ENCODE results near the gene FMN2. TPM values are rescaled to one million over a fixed set of nuclear protein-coding genes. Genes with fewer than 3 reads are reported as not detected.

Gene FMN2
- total RNA-seq, 3 donors from 2014 or later (not counting 1 experiment from before 2014, with no cell fraction given), result not detected

- DNase-seq (no peak), ATAC-seq (no peak)
- no peak overlapping the region for H3K4me3 ChIP-seq (ENCODE audit: low read length)
- no peak overlapping the region for H3K27ac Mint-ChIP-seq
- WGBS (ENCODE audit: insufficient coverage), result 73% methylated on average over 6 of the region's 7 CpGs
- no peaks in the 10 kb centered on the region for H3K36me3 ChIP-seq (ENCODE audit: control insufficient read depth, insufficient read depth, low read length)
- peaks cover 5% of the 10 kb centered on the region in 2 donors for H3K9me3 Mint-ChIP-seq
- no peaks in the 10 kb centered on the region for H3K27me3 Mint-ChIP-seq (ENCODE audit: low read depth in 2 of 2)
- no peaks in the 10 kb centered on the region for H3K27me3 ChIP-seq (ENCODE audit: control insufficient read depth, insufficient read depth, low read length)
- TF ChIP-seq CTCF (IDR thresholded peaks at IDR 0.05), result no peak
- no peaks in the 10 kb centered on the region for H3K9me3 ChIP-seq (ENCODE audit: control insufficient read depth, insufficient read depth, low read length)
- H3K36me3 Mint-ChIP-seq, result no peaks in the 10 kb centered on the region
- no peak overlapping the region for H3K27ac ChIP-seq (ENCODE audit: low read length)
- no peaks in the 10 kb centered on the region for H3K4me1 ChIP-seq (ENCODE audit: control insufficient read depth, insufficient read depth, low read length)
- H3K4me1 Mint-ChIP-seq, result no peaks in the 10 kb centered on the region
- H3K4me3 Mint-ChIP-seq, result no peak overlapping the region
- intact Hi-C loops (cut with micrococcal nuclease), result no loop called here
These were observed 193.2 kb downstream of the FMN2 start for GRCh38 chr1:240284656-240285414.

- Histone ChIP-seq H3K27ac (ENCODE audit: low read length) (no peak overlapping the region), H3K4me3 (ENCODE audit: low read length) (no peak overlapping the region), H3K36me3 (ENCODE audit: control insufficient read depth, insufficient read depth, low read length) (no peaks in the 10 kb centered on the region), H3K27me3 (ENCODE audit: control insufficient read depth, insufficient read depth, low read length) (no peaks in the 10 kb centered on the region), H3K9me3 (ENCODE audit: control insufficient read depth, insufficient read depth, low read length) (no peaks in the 10 kb centered on the region), H3K4me1 (ENCODE audit: control insufficient read depth, insufficient read depth, low read length) (no peaks in the 10 kb centered on the region)
- ATAC-seq (no peak), DNase-seq (no peak)
- Mint-ChIP-seq H3K27me3 (ENCODE audit: low read depth in 2 of 2) (no peaks in the 10 kb centered on the region), H3K4me3 (no peak overlapping the region), H3K27ac (no peak overlapping the region), H3K36me3 (no peaks in the 10 kb centered on the region), H3K9me3 (peaks cover 5% of the 10 kb centered on the region in 2 donors), H3K4me1 (no peaks in the 10 kb centered on the region)
- 95% methylated on average over 3 of the region's 4 CpGs for WGBS (ENCODE audit: insufficient coverage)
- no peak for TF ChIP-seq CTCF (IDR thresholded peaks at IDR 0.05)
- intact Hi-C loops (cut with micrococcal nuclease), result no loop called here
These were observed 193.9 kb downstream of the FMN2 start for GRCh38 chr1:240285540-240285939.

DNA sequence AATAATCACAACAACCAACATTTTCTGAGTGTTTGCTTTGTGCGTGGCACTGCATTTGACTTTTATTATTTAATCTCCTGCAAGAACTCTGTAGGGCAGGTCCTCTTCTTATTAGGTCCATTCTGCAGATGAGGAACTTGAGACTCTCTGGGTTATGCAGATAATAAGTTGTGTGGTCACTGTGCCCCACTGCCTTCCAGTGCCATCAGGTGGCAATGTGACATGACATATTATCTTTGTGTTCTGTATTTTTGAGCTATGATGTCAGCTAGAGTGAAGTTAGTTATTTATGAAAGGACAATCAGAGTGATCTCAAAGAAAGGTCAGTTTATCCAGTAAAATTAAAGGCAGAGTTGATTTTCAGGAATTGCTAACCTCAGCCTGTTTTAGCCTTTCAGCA, 196.0 kb downstream of the FMN2 start:
- Histone ChIP-seq H3K27ac (ENCODE audit: low read length) (no peak overlapping the region), H3K4me1 (ENCODE audit: control insufficient read depth, insufficient read depth, low read length) (no peaks in the 10 kb centered on the region), H3K36me3 (ENCODE audit: control insufficient read depth, insufficient read depth, low read length) (no peaks in the 10 kb centered on the region), H3K27me3 (ENCODE audit: control insufficient read depth, insufficient read depth, low read length) (no peaks in the 10 kb centered on the region), H3K4me3 (ENCODE audit: low read length) (no peak overlapping the region), H3K9me3 (ENCODE audit: control insufficient read depth, insufficient read depth, low read length) (no peaks in the 10 kb centered on the region)
- DNase-seq, result no peak
- Mint-ChIP-seq H3K4me3 (no peak overlapping the region), H3K4me1 (no peaks in the 10 kb centered on the region), H3K27me3 (ENCODE audit: low read depth in 2 of 2) (no peaks in the 10 kb centered on the region), H3K27ac (no peak overlapping the region), H3K36me3 (no peaks in the 10 kb centered on the region), H3K9me3 (peaks cover 5% of the 10 kb centered on the region in 2 donors)
- no peak for ATAC-seq
- no peak for TF ChIP-seq CTCF (IDR thresholded peaks at IDR 0.05)
- WGBS (ENCODE audit: insufficient coverage), result 91% methylated on average over 1 of the region's 1 CpG
- intact Hi-C loops (cut with micrococcal nuclease), result no loop called here

DNA sequence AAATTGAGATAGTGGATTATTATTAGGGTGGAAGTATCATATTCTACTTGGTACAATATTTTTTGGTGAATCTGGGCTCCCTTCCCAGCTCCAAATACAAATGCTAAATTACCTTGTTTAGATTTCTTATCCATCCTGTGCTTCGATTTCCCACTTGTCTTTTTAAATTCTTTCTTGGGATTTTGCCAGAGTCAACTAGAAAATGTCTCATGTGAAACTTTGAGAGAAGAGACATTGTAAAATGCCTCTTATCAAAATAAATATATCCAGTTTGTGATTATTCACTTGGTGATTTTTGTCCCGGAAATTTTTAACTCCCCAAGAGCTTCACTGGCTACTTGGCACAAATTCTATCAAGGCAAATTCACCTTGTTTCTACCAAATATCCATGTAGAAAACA, 202.0 kb downstream of the FMN2 start:
- peaks cover 2 to 4% of the 10 kb centered on the region in 2 donors for H3K9me3 Mint-ChIP-seq
- no peaks in the 10 kb centered on the region for H3K4me1 Mint-ChIP-seq
- Histone ChIP-seq H3K4me3 (ENCODE audit: low read length) (no peak overlapping the region), H3K4me1 (ENCODE audit: control insufficient read depth, insufficient read depth, low read length) (no peaks in the 10 kb centered on the region), H3K27ac (ENCODE audit: low read length) (no peak overlapping the region), H3K36me3 (ENCODE audit: control insufficient read depth, insufficient read depth, low read length) (no peaks in the 10 kb centered on the region), H3K27me3 (ENCODE audit: control insufficient read depth, insufficient read depth, low read length) (no peaks in the 10 kb centered on the region), H3K9me3 (ENCODE audit: control insufficient read depth, insufficient read depth, low read length) (no peaks in the 10 kb centered on the region)
- H3K27me3 Mint-ChIP-seq (ENCODE audit: low read depth in 2 of 2), result no peaks in the 10 kb centered on the region
- H3K27ac Mint-ChIP-seq, result no peak overlapping the region
- WGBS (ENCODE audit: insufficient coverage), result 50% methylated on average over 2 of the region's 2 CpGs
- no peak for DNase-seq
- TF ChIP-seq CTCF (IDR thresholded peaks at IDR 0.05), result no peak
- no peak overlapping the region for H3K4me3 Mint-ChIP-seq
- no peaks in the 10 kb centered on the region for H3K36me3 Mint-ChIP-seq
- no peak for ATAC-seq
- intact Hi-C loops (cut with micrococcal nuclease), result no loop called here
